ENCODE data around the gene KIAA0232. TPM values are rescaled to one million over a fixed set of nuclear protein-coding genes. Genes with fewer than 3 reads are reported as not detected.

Gene KIAA0232
- polyA plus RNA-seq, 1 donor (not counting 4 experiments of a cell fraction or from before 2014, with no cell fraction given): 10.0 TPM

GRCh38 chr4:6878451-6879059 is 96.0 kb downstream of the KIAA0232 start:
- Histone ChIP-seq H3K4me3 (ENCODE audit: control insufficient read depth in 2 of 3, extremely low read depth in 1 of 3, insufficient read depth in 2 of 3, low read depth in 1 of 3, low read length in 3 of 3) (no peak overlapping the region), H3K4me2 (ENCODE audit: control insufficient read depth, extremely low read depth, insufficient read depth, low read depth, low read length) (no peak overlapping the region), H3K4me1 (ENCODE audit: control insufficient read depth, extremely low read depth, insufficient read depth, low read length) (peaks cover 7% of the 10 kb centered on the region), H3K27me3 (ENCODE audit: control insufficient read depth, extremely low read depth, insufficient read depth, low read length) (no peaks in the 10 kb centered on the region), H3K27ac (ENCODE audit: control insufficient read depth, insufficient read depth, low read length) (peak overlapping the region; percentile 25), H3K9me1 (ENCODE audit: control insufficient read depth, extremely low read depth, insufficient read depth, low read length) (no peaks in the 10 kb centered on the region), H3K36me3 (ENCODE audit: control insufficient read depth in 2 of 2, extremely low read depth in 1 of 2, insufficient read depth in 2 of 2, low read length in 2 of 2) (peaks cover 28 to 45% of the 10 kb centered on the region in 2 experiments), H3K9me3 (ENCODE audit: control insufficient read depth, low read depth, low read length) (no peaks in the 10 kb centered on the region), H2AFZ (ENCODE audit: control insufficient read depth, low read length) (no peak overlapping the region), H3K79me2 (ENCODE audit: control insufficient read depth, insufficient read depth, low read length) (no peaks in the 10 kb centered on the region), H3K9ac (ENCODE audit: control insufficient read depth, extremely low read depth, insufficient read depth, low read length) (no peak overlapping the region), H4K20me1 (ENCODE audit: control insufficient read depth, extremely low read depth, insufficient read depth, low read length) (no peaks in the 10 kb centered on the region)
- TF ChIP-seq CTCF (optimal IDR thresholded peaks at IDR 0.05 in 1 of 3, IDR thresholded peaks at IDR 0.05 in 1 of 3, conservative IDR thresholded peaks at IDR 0.05 in 1 of 3; ENCODE audit: extremely low read depth in 1 of 3, insufficient read depth in 2 of 3, low read length in 3 of 3): no peak
- TF ChIP-seq EZH2 (IDR thresholded peaks at IDR 0.05; ENCODE audit: low read length): no peak
- FAIRE-seq (peak; percentile 61), DNase-seq (ENCODE audit: low read depth, low spot score) (peak; percentile 5)
- dilution Hi-C loops (cut with MboI; ENCODE audit: extremely low pct_ligation_motif_present, low sequenced_read_pairs): no loop called here

GRCh38 chr4:6880691-6881090 is 98.2 kb downstream of the KIAA0232 start:
- Histone ChIP-seq H4K20me1 (ENCODE audit: control insufficient read depth, extremely low read depth, insufficient read depth, low read length) (no peaks in the 10 kb centered on the region), H3K9me3 (ENCODE audit: control insufficient read depth, low read depth, low read length) (no peaks in the 10 kb centered on the region), H3K4me2 (ENCODE audit: control insufficient read depth, extremely low read depth, insufficient read depth, low read depth, low read length) (no peak overlapping the region), H2AFZ (ENCODE audit: control insufficient read depth, low read length) (no peak overlapping the region), H3K36me3 (ENCODE audit: control insufficient read depth in 2 of 2, extremely low read depth in 1 of 2, insufficient read depth in 2 of 2, low read length in 2 of 2) (peaks cover 22 to 31% of the 10 kb centered on the region in 2 experiments), H3K4me3 (ENCODE audit: control insufficient read depth in 2 of 3, extremely low read depth in 1 of 3, insufficient read depth in 2 of 3, low read depth in 1 of 3, low read length in 3 of 3) (no peak overlapping the region), H3K9me1 (ENCODE audit: control insufficient read depth, extremely low read depth, insufficient read depth, low read length) (no peaks in the 10 kb centered on the region), H3K27ac (ENCODE audit: control insufficient read depth, insufficient read depth, low read length) (no peak overlapping the region), H3K9ac (ENCODE audit: control insufficient read depth, extremely low read depth, insufficient read depth, low read length) (no peak overlapping the region), H3K27me3 (ENCODE audit: control insufficient read depth, extremely low read depth, insufficient read depth, low read length) (no peaks in the 10 kb centered on the region), H3K79me2 (ENCODE audit: control insufficient read depth, insufficient read depth, low read length) (no peaks in the 10 kb centered on the region), H3K4me1 (ENCODE audit: control insufficient read depth, extremely low read depth, insufficient read depth, low read length) (peaks cover 7% of the 10 kb centered on the region)
- DNase-seq (ENCODE audit: low read depth, low spot score) (no peak), FAIRE-seq (no peak)
- no peak for TF ChIP-seq CTCF (optimal IDR thresholded peaks at IDR 0.05 in 1 of 3, IDR thresholded peaks at IDR 0.05 in 1 of 3, conservative IDR thresholded peaks at IDR 0.05 in 1 of 3; ENCODE audit: extremely low read depth in 1 of 3, insufficient read depth in 2 of 3, low read length in 3 of 3)
- TF ChIP-seq EZH2 (IDR thresholded peaks at IDR 0.05; ENCODE audit: low read length): no peak
- dilution Hi-C loops (cut with MboI; ENCODE audit: extremely low pct_ligation_motif_present, low sequenced_read_pairs): no loop called here

Data from keratinocyte (primary cell).